CD4-positive, CD25-positive, alpha-beta regulatory T cell (primary cell): ENCODE results near the gene TMEM217. TPM values are rescaled to one million over a fixed set of nuclear protein-coding genes. Genes with fewer than 3 reads are reported as not detected.
"Not testable (repeated sequence)": the region's sequence is repeated elsewhere in the genome, so short reads cannot be mapped to it uniquely, and the experiment has no call there.

Experiments
- ATAC-seq, 2 donors: fragments of 150-1000 bp; cut with Tn5 transposase; one replicate each; pipeline ENCODE4 v1.10.0; 2021; ENCODE audit warnings: low read depth in 2 of 2, moderate number of reproducible peaks in 2 of 2, moderate library complexity in 1 of 2
- DNase-seq, 3 donors: peaks; one replicate each; pipeline versions ENCODE4 v3.0.0 to v3.0.0-alpha.2; 2012 to 2022; ENCODE audit warnings: mixed read lengths in 1 of 3
- H3K27ac ChIP-seq: one replicate; pipeline ENCODE4 v1.7.0; 2013; ENCODE audit warnings: mild to moderate bottlenecking, low read length; ENCODE audit not compliant: insufficient read depth, poor library complexity, severe bottlenecking
- H3K27me3 ChIP-seq: one replicate; pipeline ENCODE4 v1.7.0; 2013; ENCODE audit warnings: low read length; ENCODE audit not compliant: control insufficient read depth, insufficient read depth
- H3K36me3 ChIP-seq: one replicate; pipeline ENCODE4 v1.7.0; 2013; ENCODE audit warnings: mild to moderate bottlenecking, low read length, moderate library complexity; ENCODE audit not compliant: control insufficient read depth, insufficient read depth
- H3K4me1 ChIP-seq: 2 replicates; pipeline ENCODE4 v1.7.0; 2013; ENCODE audit warnings: mild to moderate bottlenecking, low read length; ENCODE audit not compliant: insufficient read depth, control insufficient read depth, poor library complexity, severe bottlenecking
- H3K4me3 ChIP-seq: one replicate; pipeline ENCODE4 v1.7.0; 2013; ENCODE audit warnings: low read depth, mild to moderate bottlenecking, low read length, moderate library complexity
- H3K9me3 ChIP-seq, 2 experiments: 1 replicate in 1 of 2; 2 replicates in 1 of 2; pipeline ENCODE4 v1.7.0; 2013; ENCODE audit warnings: low read length in 2 of 2, mild to moderate bottlenecking in 1 of 2, moderate library complexity in 1 of 2; ENCODE audit not compliant: control insufficient read depth in 2 of 2
- H3K27ac Mint-ChIP-seq, 3 donors: one replicate each; pipeline ENCODE4 v1.8.0; 2020 to 2022; ENCODE audit warnings: mild to moderate bottlenecking in 3 of 3, mixed read lengths in 3 of 3, moderate library complexity in 2 of 3
- H3K27me3 Mint-ChIP-seq: one replicate; pipeline ENCODE4 v1.8.0; 2022; ENCODE audit warnings: mild to moderate bottlenecking, mixed read lengths
- H3K36me3 Mint-ChIP-seq: one replicate; pipeline ENCODE4 v1.8.0; 2020; ENCODE audit warnings: mixed read lengths
- H3K4me1 Mint-ChIP-seq, 4 donors: one replicate each; pipeline ENCODE4 v1.8.0; 2020 to 2022; ENCODE audit warnings: mixed read lengths in 4 of 4, mild to moderate bottlenecking in 1 of 4
- H3K4me3 Mint-ChIP-seq, 4 donors: one replicate each; pipeline ENCODE4 v1.8.0; 2020 to 2022; ENCODE audit warnings: mild to moderate bottlenecking in 4 of 4, mixed read lengths in 4 of 4, moderate library complexity in 3 of 4
- H3K9me3 Mint-ChIP-seq, 7 donors: one replicate each; pipeline ENCODE4 v1.8.0; 2020 to 2022; ENCODE audit warnings: mixed read lengths in 7 of 7, mild to moderate bottlenecking in 3 of 7, moderate library complexity in 2 of 7
- polyA plus RNA-seq, 4 donors: library from polyadenylated mRNA; unstranded; fragments of 300-500 nt; fragmentation: Illumina TruSeq; gene quantifications; one replicate each; pipeline ENCODE4 v1.2.3, GENCODE V29; 2021
- total RNA-seq: library from RNA; stranded (reverse); gene quantifications from one replicate; pipeline ENCODE4 v1.2.3, GENCODE V29; 2022

Gene TMEM217
- total and polyA plus RNA-seq, 5 donors from 2014 or later, result 0.38 to 1.4 (median 0.79) TPM

DNA sequence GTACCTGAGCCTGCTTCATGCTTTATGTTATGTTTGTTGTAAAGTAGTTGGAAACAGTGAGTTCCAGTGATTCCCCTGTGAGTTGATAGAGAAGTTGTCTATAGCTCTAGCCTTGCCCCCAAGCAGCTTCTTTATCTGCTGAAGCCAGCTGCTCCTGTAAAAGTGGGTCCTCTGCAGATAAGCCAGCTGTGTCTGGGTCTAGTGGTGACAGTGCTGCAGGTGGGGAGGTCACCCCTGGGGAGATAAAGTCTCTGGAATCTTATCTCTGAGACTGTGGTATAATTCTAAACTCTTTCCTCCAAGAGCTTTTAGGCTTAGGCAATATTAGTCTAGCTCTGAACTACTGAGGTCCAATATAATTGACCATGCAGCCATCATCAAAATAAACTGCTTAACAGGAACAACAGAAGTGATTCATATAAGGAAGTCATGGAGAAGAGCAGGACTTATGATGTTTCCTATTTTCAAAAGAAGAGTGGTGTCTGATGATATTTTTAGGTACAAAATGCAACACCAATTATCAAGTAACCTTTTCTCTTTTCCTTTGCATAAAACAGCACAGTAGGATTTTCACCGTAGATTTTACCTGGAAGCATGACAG lies 44.2 kb upstream of the TMEM217 start:
- peaks cover 53% of the 10 kb centered on the region for H3K36me3 Mint-ChIP-seq

DNA sequence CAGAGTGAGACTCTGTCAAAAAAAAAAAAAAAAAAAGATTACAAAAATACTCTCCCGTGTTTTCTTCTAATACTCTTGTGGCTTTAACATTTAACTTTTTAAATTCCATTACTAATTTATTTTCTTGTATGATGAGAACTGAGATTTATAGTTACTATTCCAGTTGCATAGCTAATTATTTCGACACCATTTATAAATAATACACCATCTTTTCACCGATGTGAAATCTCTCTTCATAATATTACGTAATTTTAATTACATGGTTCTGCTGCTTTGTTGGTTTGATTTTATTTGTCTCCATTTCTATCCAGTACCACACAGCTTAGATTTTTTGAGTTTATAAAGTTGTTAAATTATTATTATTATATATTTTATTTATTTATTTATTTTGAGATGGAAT lies 42.0 kb upstream of the TMEM217 start:
- ATAC-seq, result no peak

More for the DNA sequence above, 44.2 kb upstream of the TMEM217 start:
- no peak for DNase-seq
- H3K27ac ChIP-seq, result no peak overlapping the region
- no peaks in the 10 kb centered on the region for H3K4me1 ChIP-seq
- Mint-ChIP-seq H3K27ac (no peak overlapping the region), H3K4me1 (peaks cover 0 to 7% (median 0%) of the 10 kb centered on the region in 4 donors), H3K9me3 (peaks cover 0 to under 1% (median 0%) of the 10 kb centered on the region in 7 donors), H3K4me3 (no peak overlapping the region), H3K27me3 (no peaks in the 10 kb centered on the region)
- no peaks in the 10 kb centered on the region for H3K9me3 ChIP-seq
- no peak for ATAC-seq
- peaks cover 40% of the 10 kb centered on the region for H3K36me3 ChIP-seq
- H3K27me3 ChIP-seq, result no peaks in the 10 kb centered on the region
- H3K4me3 ChIP-seq, result no peak overlapping the region

DNA sequence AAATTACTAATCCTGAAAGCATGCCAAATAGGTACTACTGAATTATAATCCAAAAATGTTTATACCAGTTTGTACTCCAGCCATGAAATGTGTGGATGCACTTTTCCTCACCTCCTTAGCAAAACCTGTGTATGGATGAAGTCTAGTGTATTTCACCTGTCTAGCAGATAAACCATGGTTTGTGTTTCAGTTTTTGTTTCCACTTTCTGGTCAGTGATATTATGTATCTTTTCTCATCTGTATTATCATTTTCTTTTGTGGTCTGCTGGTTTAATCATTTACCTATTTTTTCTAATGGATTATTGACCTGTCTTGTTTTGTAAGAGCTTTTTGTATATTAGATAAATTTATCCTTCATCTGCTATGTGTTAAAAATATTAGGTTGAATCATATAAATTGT lies 41.0 kb upstream of the TMEM217 start:
- Mint-ChIP-seq H3K9me3 (peaks cover 0 to 1% (median 0%) of the 10 kb centered on the region in 7 donors), H3K4me3 (no peak overlapping the region), H3K36me3 (peaks cover 63% of the 10 kb centered on the region), H3K4me1 (peaks cover 0 to 7% (median 1%) of the 10 kb centered on the region in 4 donors), H3K27ac (no peak overlapping the region), H3K27me3 (no peaks in the 10 kb centered on the region)
- Histone ChIP-seq H3K36me3 (peaks cover 61% of the 10 kb centered on the region), H3K4me1 (no peaks in the 10 kb centered on the region), H3K27me3 (no peaks in the 10 kb centered on the region), H3K4me3 (no peak overlapping the region), H3K27ac (no peak overlapping the region), H3K9me3 (no peaks in the 10 kb centered on the region)
- ATAC-seq (no peak), DNase-seq (no peak)

More for the DNA sequence above, 42.0 kb upstream of the TMEM217 start:
- Mint-ChIP-seq H3K4me3 (no peak overlapping the region), H3K27ac (no peak overlapping the region), H3K27me3 (no peaks in the 10 kb centered on the region), H3K9me3 (peaks cover 0 to 1% (median 0%) of the 10 kb centered on the region in 7 donors), H3K36me3 (peaks cover 59% of the 10 kb centered on the region), H3K4me1 (peaks cover 0 to 7% (median 1%) of the 10 kb centered on the region in 4 donors)
- Histone ChIP-seq H3K4me1 (no peaks in the 10 kb centered on the region), H3K27me3 (no peaks in the 10 kb centered on the region), H3K36me3 (peaks cover 51% of the 10 kb centered on the region), H3K4me3 (no peak overlapping the region), H3K27ac (no peak overlapping the region), H3K9me3 (no peaks in the 10 kb centered on the region)
- DNase-seq, result no peak

DNA sequence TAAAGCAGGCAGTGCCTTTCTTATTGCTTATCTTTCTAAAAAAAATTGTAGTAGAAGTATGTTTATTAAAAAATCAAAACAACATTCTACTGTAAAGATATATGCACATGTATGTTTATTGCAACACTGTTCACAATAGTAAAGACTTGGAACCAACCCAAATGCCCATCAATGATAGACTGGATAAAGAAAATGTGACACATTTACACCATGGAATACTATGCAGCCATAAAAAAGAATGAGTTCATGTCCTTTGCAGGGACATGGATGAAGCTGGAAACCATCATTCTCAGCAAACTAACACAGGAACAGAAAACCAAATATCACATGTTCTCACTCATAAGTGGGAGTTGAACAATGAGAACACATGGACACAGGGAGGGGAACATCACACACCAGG lies 39.7 kb upstream of the TMEM217 start:
- H3K36me3 Mint-ChIP-seq, result peaks cover 59% of the 10 kb centered on the region
- not testable (repeated sequence) for H3K4me1 ChIP-seq, H3K9me3 ChIP-seq, H3K4me1 Mint-ChIP-seq, H3K27me3 Mint-ChIP-seq, DNase-seq, ATAC-seq, H3K4me3 Mint-ChIP-seq, H3K27ac ChIP-seq, H3K27ac Mint-ChIP-seq, H3K4me3 ChIP-seq, H3K27me3 ChIP-seq, H3K9me3 Mint-ChIP-seq
- H3K36me3 ChIP-seq, result peaks cover 54% of the 10 kb centered on the region

DNA sequence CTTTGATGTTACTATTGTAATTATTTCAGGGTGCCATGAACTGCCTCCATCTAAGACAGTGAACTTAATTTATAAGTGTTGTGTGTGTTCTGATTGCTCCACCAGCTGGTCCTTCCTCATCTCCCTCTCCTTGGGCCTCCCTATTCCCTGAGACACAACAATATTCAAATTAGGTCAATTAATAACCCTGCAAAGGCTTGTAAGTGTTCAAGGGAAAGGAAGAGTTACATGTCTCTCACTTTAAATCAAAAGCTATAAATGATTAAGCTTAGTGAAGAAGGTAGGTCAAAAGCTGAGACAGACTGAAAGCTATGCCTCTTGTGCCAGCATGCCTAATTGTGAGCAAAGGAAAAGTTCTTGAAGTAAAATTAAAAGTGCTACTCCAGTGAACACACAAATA lies 35.5 kb upstream of the TMEM217 start:
- peak overlapping the region in 1 of 3 donors; percentile 79 for H3K27ac Mint-ChIP-seq
- no peak for DNase-seq
- ATAC-seq, result no peak
- no peak overlapping the region for H3K27ac ChIP-seq
- peaks cover 9 to 17% (median 14%) of the 10 kb centered on the region in 4 donors for H3K4me1 Mint-ChIP-seq
- H3K36me3 Mint-ChIP-seq, result peaks cover 63% of the 10 kb centered on the region
- H3K27me3 ChIP-seq, result no peaks in the 10 kb centered on the region
- H3K36me3 ChIP-seq, result peaks cover 54% of the 10 kb centered on the region
- H3K27me3 Mint-ChIP-seq, result no peaks in the 10 kb centered on the region
- H3K9me3 ChIP-seq, result no peaks in the 10 kb centered on the region
- peaks cover 14% of the 10 kb centered on the region for H3K4me1 ChIP-seq
- H3K9me3 Mint-ChIP-seq, result peaks cover 0 to 1% (median 0%) of the 10 kb centered on the region in 7 donors
- H3K4me3 ChIP-seq, result no peak overlapping the region
- H3K4me3 Mint-ChIP-seq, result no peak overlapping the region

DNA sequence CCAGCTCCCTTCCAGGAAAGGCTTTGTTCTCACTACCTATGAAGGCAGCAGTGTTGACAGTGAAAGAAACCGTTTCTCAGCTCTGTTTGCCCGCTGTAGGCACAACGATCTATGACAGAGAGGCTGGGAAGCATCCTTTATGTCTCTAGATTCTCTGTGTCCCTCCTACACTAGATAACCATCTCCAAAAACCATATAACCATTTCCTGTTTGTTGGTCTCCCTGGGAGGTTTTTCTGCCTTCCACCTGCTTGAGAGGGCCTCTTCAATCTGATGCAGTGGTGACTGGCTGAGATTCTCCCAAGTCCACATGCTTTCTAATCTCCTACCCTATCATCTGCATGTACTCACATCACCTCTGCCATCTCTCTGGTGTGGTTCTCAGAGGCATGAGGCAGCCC lies 32.0 kb upstream of the TMEM217 start:
- peak in 1 of 2 donors; percentile 68 for ATAC-seq
- Mint-ChIP-seq H3K27me3 (no peaks in the 10 kb centered on the region), H3K27ac (peak overlapping the region; percentile 61 to 88 (median 85)), H3K9me3 (peaks cover 0 to 2% (median 0%) of the 10 kb centered on the region in 7 donors), H3K4me3 (no peak overlapping the region), H3K4me1 (peaks cover 9 to 20% (median 15%) of the 10 kb centered on the region in 4 donors), H3K36me3 (peaks cover 55% of the 10 kb centered on the region)
- no peaks in the 10 kb centered on the region for H3K27me3 ChIP-seq
- peak overlapping the region; percentile 14 for H3K4me3 ChIP-seq
- peak in 2 of 3 donors; percentile 17 to 79 for DNase-seq
- H3K9me3 ChIP-seq, result no peaks in the 10 kb centered on the region
- H3K27ac ChIP-seq, result no peak overlapping the region
- peaks cover 60% of the 10 kb centered on the region for H3K36me3 ChIP-seq
- peaks cover 14% of the 10 kb centered on the region for H3K4me1 ChIP-seq

DNA sequence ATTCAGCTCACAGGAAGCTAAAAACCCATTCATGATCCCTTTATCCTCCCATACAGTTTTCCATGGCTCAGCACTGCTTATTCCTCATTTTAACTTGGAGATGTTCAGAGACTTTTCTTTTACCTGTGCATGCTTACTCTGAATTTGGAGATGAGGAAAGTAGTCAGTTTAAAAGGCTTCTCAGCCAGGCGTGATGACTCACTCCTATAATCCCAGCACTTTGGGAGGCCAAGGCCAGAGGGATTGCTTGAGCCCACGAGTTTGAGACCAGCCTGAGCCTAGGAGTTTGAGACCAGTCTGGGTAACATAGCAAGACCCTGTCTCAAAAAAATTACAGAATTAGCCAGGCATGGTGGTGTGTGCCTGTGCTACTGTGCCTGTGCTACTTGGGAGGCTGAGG lies 30.3 kb upstream of the TMEM217 start:
- H3K4me1 ChIP-seq, result peaks cover 14% of the 10 kb centered on the region
- H3K27ac ChIP-seq, result no peak overlapping the region
- H3K9me3 ChIP-seq, result no peaks in the 10 kb centered on the region
- H3K9me3 Mint-ChIP-seq, result peaks cover 0 to 2% (median 0%) of the 10 kb centered on the region in 7 donors
- no peaks in the 10 kb centered on the region for H3K27me3 ChIP-seq
- DNase-seq (no peak), ATAC-seq (no peak)
- H3K4me1 Mint-ChIP-seq, result peaks cover 9 to 20% (median 15%) of the 10 kb centered on the region in 4 donors
- no peak overlapping the region for H3K27ac Mint-ChIP-seq
- H3K4me3 Mint-ChIP-seq, result peak overlapping the region in 1 of 4 donors; percentile 19
- peaks cover 63% of the 10 kb centered on the region for H3K36me3 ChIP-seq
- H3K36me3 Mint-ChIP-seq, result peaks cover 56% of the 10 kb centered on the region
- no peak overlapping the region for H3K4me3 ChIP-seq
- H3K27me3 Mint-ChIP-seq, result no peaks in the 10 kb centered on the region
